T-cell (primary cell): ENCODE data around the gene HELZ. TPM values are rescaled to one million over a fixed set of nuclear protein-coding genes. Genes with fewer than 3 reads are reported as not detected.

Source experiments
- ATAC-seq, 4 experiments: fragments of 200-7000 bp in 3 of 4; fragments of 150-1000 bp in 1 of 4; cut with Tn5 transposase; replicated peaks in 1 of 4; 1 replicate in 3 of 4; 2 replicates in 1 of 4; pipeline ENCODE4 v1.10.0; 2021; ENCODE audit warnings: moderate library complexity in 3 of 4, mild to moderate bottlenecking in 2 of 4, moderate number of reproducible peaks in 1 of 4
- CTCF ChIA-PET, 2 donors: fragments of 300-600 bp; sonication (Branson Sonifier 250); formaldehyde crosslinking; loops; one replicate each; lab custom pipeline; 2022; ENCODE audit warnings: antibody characterized with exemption in 2 of 2; lab: Charles Lee
- POLR2A ChIA-PET, 2 donors: fragments of 300-600 bp; sonication (Branson Sonifier 250); formaldehyde crosslinking; loops; one replicate each; lab custom pipeline; 2022; ENCODE audit warnings: antibody characterized with exemption in 2 of 2; lab: Charles Lee
- DNase-seq, 35 experiments: peaks; one replicate each; pipeline versions ENCODE4 v3.0.0 to v3.0.0-alpha.2; 2013 to 2023
- H3K27ac ChIP-seq: one replicate; pipeline ENCODE4 v1.5.1; 2013; ENCODE audit warnings: low read length
- H3K27me3 ChIP-seq, 2 experiments: replicated peaks in 1 of 2; 1 replicate in 1 of 2; 2 replicates in 1 of 2; pipeline versions ENCODE4 v1.6.1 to v1.7.0; 2013; ENCODE audit warnings: low read length in 1 of 2, mixed read lengths in 1 of 2; ENCODE audit not compliant: control insufficient read depth in 2 of 2, insufficient read depth in 2 of 2; ENCODE audit errors: extremely low read depth in 1 of 2
- H3K36me3 ChIP-seq, 2 donors: 1 replicate in 1 of 2; 2 replicates in 1 of 2; pipeline versions ENCODE4 v1.6.1 to v1.7.0; 2013; ENCODE audit warnings: low read length in 1 of 2; ENCODE audit not compliant: control insufficient read depth in 2 of 2, insufficient read depth in 1 of 2; ENCODE audit errors: extremely low read depth in 1 of 2
- H3K4me1 ChIP-seq, 2 experiments: 1 replicate in 1 of 2; 2 replicates in 1 of 2; pipeline versions ENCODE4 v1.6.1 to v1.7.0; 2013; ENCODE audit warnings: low read length in 2 of 2, mixed read lengths in 1 of 2; ENCODE audit not compliant: insufficient read depth in 2 of 2, control insufficient read depth in 1 of 2; ENCODE audit errors: extremely low read depth in 1 of 2
- H3K4me3 ChIP-seq, 2 donors: 1 replicate in 1 of 2; 2 replicates in 1 of 2; pipeline versions ENCODE4 v1.5.1 to v1.7.0; 2013; ENCODE audit warnings: mild to moderate bottlenecking in 2 of 2, low read length in 1 of 2, moderate library complexity in 1 of 2; ENCODE audit not compliant: control insufficient read depth in 1 of 2; ENCODE audit errors: extremely low read depth in 1 of 2
- H3K9me3 ChIP-seq: 2 replicates; pipeline ENCODE4 v1.7.0; 2013
- H3K27ac Mint-ChIP-seq, 2 donors: one replicate each; pipeline ENCODE4 v1.8.0; 2020 to 2021; ENCODE audit warnings: mild to moderate bottlenecking in 2 of 2, mixed read lengths in 2 of 2
- H3K27me3 Mint-ChIP-seq, 2 donors: one replicate each; pipeline ENCODE4 v1.8.0; 2021 to 2022; ENCODE audit warnings: mixed read lengths in 2 of 2
- H3K36me3 Mint-ChIP-seq: one replicate; pipeline ENCODE4 v1.8.0; 2021; ENCODE audit warnings: mixed read lengths
- H3K4me1 Mint-ChIP-seq, 3 donors: one replicate each; pipeline ENCODE4 v1.8.0; 2020 to 2022; ENCODE audit warnings: mixed read lengths in 3 of 3, mild to moderate bottlenecking in 1 of 3
- H3K4me3 Mint-ChIP-seq, 3 donors: one replicate each; pipeline ENCODE4 v1.8.0; 2020 to 2022; ENCODE audit warnings: mild to moderate bottlenecking in 3 of 3, mixed read lengths in 3 of 3, moderate library complexity in 3 of 3
- H3K9me3 Mint-ChIP-seq, 3 donors: one replicate each; pipeline ENCODE4 v1.8.0; 2020 to 2022; ENCODE audit warnings: mixed read lengths in 3 of 3
- WGBS: methylation state at CpG from one replicate; pipeline ENCODE4 v1.1.5; 2013; ENCODE audit warnings: missing lambda C conversion rate; ENCODE audit not compliant: insufficient coverage; 5-methylcytosine and 5-hydroxymethylcytosine counted together
- total RNA-seq, 35 experiments: library from RNA in 6 of 35; stranded (reverse) in 6 of 35; fragments of 120-200 nt in 1 of 35; gene quantifications; one replicate each; pipeline versions ENCODE4 v1.2.1 to v1.2.4 and lab custom pipeline; 2013 to 2026

Gene HELZ
- total RNA-seq, 5 donors from 2014 or later (not counting 1 experiment from before 2014, with no cell fraction given): 76.0 to 115 (median 91.6) TPM

GRCh38 chr17:67074781-67075180 is 170.2 kb downstream of the HELZ start:
- peaks cover 4 to 33% of the 10 kb centered on the region in 2 donors for H3K36me3 ChIP-seq
- DNase-seq: no peak
- no peak overlapping the region for H3K27ac Mint-ChIP-seq
- no peaks in the 10 kb centered on the region for H3K9me3 Mint-ChIP-seq
- no peaks in the 10 kb centered on the region for H3K9me3 ChIP-seq
- no peak overlapping the region for H3K27ac ChIP-seq
- ATAC-seq: no peak
- H3K27me3 Mint-ChIP-seq: no peaks in the 10 kb centered on the region
- H3K4me1 Mint-ChIP-seq: no peaks in the 10 kb centered on the region
- no peaks in the 10 kb centered on the region for H3K27me3 ChIP-seq
- POLR2A ChIA-PET: no interaction called here
- H3K4me1 ChIP-seq: no peaks in the 10 kb centered on the region
- 100% methylated on average over 2 of the region's 3 CpGs for WGBS
- no peak overlapping the region for H3K4me3 Mint-ChIP-seq
- H3K4me3 ChIP-seq: no peak overlapping the region
- peaks cover 60% of the 10 kb centered on the region for H3K36me3 Mint-ChIP-seq
- CTCF ChIA-PET: no interaction called here

- H3K27me3 Mint-ChIP-seq: no peaks in the 10 kb centered on the region
- CTCF ChIA-PET: no interaction called here
- POLR2A ChIA-PET: no interaction called here
- no peak overlapping the region for H3K27ac ChIP-seq
- no peak for DNase-seq
- H3K4me3 ChIP-seq: no peak overlapping the region
- no peak overlapping the region for H3K27ac Mint-ChIP-seq
- no peak overlapping the region for H3K4me3 Mint-ChIP-seq
- H3K4me1 ChIP-seq: no peaks in the 10 kb centered on the region
- WGBS: no CpG with 5 or more reads among the region's 3 CpGs
- H3K27me3 ChIP-seq: no peaks in the 10 kb centered on the region
- H3K4me1 Mint-ChIP-seq: no peaks in the 10 kb centered on the region
- peaks cover 48% of the 10 kb centered on the region for H3K36me3 Mint-ChIP-seq
- ATAC-seq: no peak
- H3K36me3 ChIP-seq: peaks cover 4 to 23% of the 10 kb centered on the region in 2 donors
- no peaks in the 10 kb centered on the region for H3K9me3 Mint-ChIP-seq
- no peaks in the 10 kb centered on the region for H3K9me3 ChIP-seq
Observed at GRCh38 chr17:67072885-67073284, 172.1 kb downstream of the HELZ start.

- Histone ChIP-seq H3K27ac (no peak overlapping the region), H3K36me3 (peaks cover 4 to 21% of the 10 kb centered on the region in 2 donors), H3K27me3 (no peaks in the 10 kb centered on the region), H3K4me3 (no peak overlapping the region), H3K9me3 (no peaks in the 10 kb centered on the region), H3K4me1 (no peaks in the 10 kb centered on the region)
- Mint-ChIP-seq H3K36me3 (peaks cover 45% of the 10 kb centered on the region), H3K4me1 (no peaks in the 10 kb centered on the region), H3K27me3 (no peaks in the 10 kb centered on the region), H3K9me3 (no peaks in the 10 kb centered on the region), H3K27ac (no peak overlapping the region), H3K4me3 (no peak overlapping the region)
- ChIA-PET POLR2A (no interaction called here), CTCF (interaction anchor here in 1 of 2 donors (0.6 kb wide), 1 partner anchor 505 kb away, joined by 3 read pairs; no protein-coding TSS in a partner anchor)
- no peak for DNase-seq
- no peak for ATAC-seq
Observed at GRCh38 chr17:67071595-67071994, 173.4 kb downstream of the HELZ start.

GRCh38 chr17:67069603-67070136 is 175.3 kb downstream of the HELZ start:
- H3K27me3 Mint-ChIP-seq: no peaks in the 10 kb centered on the region
- Histone ChIP-seq H3K4me3 (no peak overlapping the region), H3K4me1 (no peaks in the 10 kb centered on the region), H3K9me3 (no peaks in the 10 kb centered on the region), H3K36me3 (peaks cover 8 to 10% of the 10 kb centered on the region in 2 donors), H3K27me3 (no peaks in the 10 kb centered on the region), H3K27ac (no peak overlapping the region)
- H3K9me3 Mint-ChIP-seq: no peaks in the 10 kb centered on the region
- WGBS: no CpG with 5 or more reads among the region's 5 CpGs
- ChIA-PET CTCF (interaction anchor here in 1 of 2 donors (0.6 kb wide), 1 partner anchor 215 kb away, joined by 4 read pairs; no protein-coding TSS in a partner anchor), POLR2A (interaction anchor here in 1 of 2 donors (0.7 kb wide), 1 partner anchor 323 kb away, joined by 4 read pairs; no protein-coding TSS in a partner anchor)
- DNase-seq: no peak
- H3K4me3 Mint-ChIP-seq: no peak overlapping the region
- ATAC-seq: no peak
- H3K4me1 Mint-ChIP-seq: no peaks in the 10 kb centered on the region
- H3K36me3 Mint-ChIP-seq: peaks cover 38% of the 10 kb centered on the region
- H3K27ac Mint-ChIP-seq: no peak overlapping the region

- no peak overlapping the region for H3K4me3 ChIP-seq
- no peaks in the 10 kb centered on the region for H3K4me1 ChIP-seq
- CTCF ChIA-PET: no interaction called here
- H3K36me3 ChIP-seq: peaks cover 8 to 9% of the 10 kb centered on the region in 2 donors
- POLR2A ChIA-PET: interaction anchor here in 1 of 2 donors (0.7 kb wide), 1 partner anchor 322 kb away, joined by 4 read pairs; no protein-coding TSS in a partner anchor
- WGBS: 95% methylated on average over 2 of the region's 3 CpGs
- no peak for DNase-seq
- Mint-ChIP-seq H3K9me3 (no peaks in the 10 kb centered on the region), H3K4me1 (no peaks in the 10 kb centered on the region), H3K4me3 (no peak overlapping the region), H3K27ac (no peak overlapping the region), H3K36me3 (peaks cover 39% of the 10 kb centered on the region), H3K27me3 (no peaks in the 10 kb centered on the region)
- H3K27me3 ChIP-seq: no peaks in the 10 kb centered on the region
- no peaks in the 10 kb centered on the region for H3K9me3 ChIP-seq
- no peak overlapping the region for H3K27ac ChIP-seq
- ATAC-seq: no peak
Observed at GRCh38 chr17:67068999-67069398, 176.0 kb downstream of the HELZ start.

- H3K27ac ChIP-seq: no peak overlapping the region
- H3K9me3 ChIP-seq: no peaks in the 10 kb centered on the region
- peaks cover 34% of the 10 kb centered on the region for H3K36me3 Mint-ChIP-seq
- peaks cover 5 to 8% of the 10 kb centered on the region in 2 donors for H3K36me3 ChIP-seq
- no peak overlapping the region for H3K4me3 ChIP-seq
- 96% methylated on average over 9 of the region's 13 CpGs for WGBS
- H3K27me3 Mint-ChIP-seq: no peaks in the 10 kb centered on the region
- H3K4me1 ChIP-seq: no peaks in the 10 kb centered on the region
- H3K9me3 Mint-ChIP-seq: no peaks in the 10 kb centered on the region
- no peaks in the 10 kb centered on the region for H3K27me3 ChIP-seq
- ChIA-PET POLR2A (no interaction called here), CTCF (no interaction called here)
- H3K4me1 Mint-ChIP-seq: no peaks in the 10 kb centered on the region
- no peak for DNase-seq
- no peak overlapping the region for H3K4me3 Mint-ChIP-seq
- no peak overlapping the region for H3K27ac Mint-ChIP-seq
- ATAC-seq: no peak
Observed at GRCh38 chr17:67067571-67068482, 177.2 kb downstream of the HELZ start.
